HG03342 (cell line): ENCODE results near the gene SEC14L6.
"Not testable (repeated sequence)": the region's sequence is repeated elsewhere in the genome, so short reads cannot be mapped to it uniquely, and the experiment has no call there.

Experiments used
- ATAC-seq: cut with Tn5 transposase; IDR thresholded peaks from one replicate; pipeline ENCODE4 v1.9.1; 2021; ENCODE audit warnings: mild to moderate bottlenecking, moderate library complexity; ENCODE audit not compliant: unreplicated experiment

Gene SEC14L6

GRCh38 chr22:30567277-30567676 lies 20.7 kb upstream of the SEC14L6 start:
- ATAC-seq, result not testable (repeated sequence)

- ATAC-seq, result no peak
Measured at GRCh38 chr22:30566125-30566524, 19.6 kb upstream of the SEC14L6 start.

- no peak for ATAC-seq
Measured at GRCh38 chr22:30565341-30565740, 18.8 kb upstream of the SEC14L6 start.

- no peak for ATAC-seq
Measured at GRCh38 chr22:30564761-30565119, 18.2 kb upstream of the SEC14L6 start.

- no peak for ATAC-seq
Measured at GRCh38 chr22:30564045-30564760, 17.7 kb upstream of the SEC14L6 start.

GRCh38 chr22:30562366-30562765 lies 15.8 kb upstream of the SEC14L6 start:
- ATAC-seq, result no peak

GRCh38 chr22:30561402-30562189 lies 15.1 kb upstream of the SEC14L6 start:
- no peak for ATAC-seq

GRCh38 chr22:30560643-30561202 lies 14.2 kb upstream of the SEC14L6 start:
- ATAC-seq, result not testable (repeated sequence)

- ATAC-seq, result no peak
Measured at GRCh38 chr22:30559889-30560288, 13.3 kb upstream of the SEC14L6 start.

GRCh38 chr22:30557243-30557642 lies 10.7 kb upstream of the SEC14L6 start:
- ATAC-seq, result no peak

GRCh38 chr22:30556388-30556787 lies 9.8 kb upstream of the SEC14L6 start:
- ATAC-seq, result no peak

GRCh38 chr22:30555282-30556210 lies 9.0 kb upstream of the SEC14L6 start:
- ATAC-seq, result no peak

- ATAC-seq, result no peak
Measured at GRCh38 chr22:30553971-30554370, 7.4 kb upstream of the SEC14L6 start.

- no peak for ATAC-seq
Measured at GRCh38 chr22:30552719-30553118, 6.2 kb upstream of the SEC14L6 start.

GRCh38 chr22:30551813-30552212 lies 5.3 kb upstream of the SEC14L6 start:
- not testable (repeated sequence) for ATAC-seq

- ATAC-seq, result no peak
Measured at GRCh38 chr22:30547188-30547587, 647 bp upstream of the SEC14L6 start.

- ATAC-seq, result no peak
Measured at GRCh38 chr22:30542811-30543188, 3.7 kb downstream of the SEC14L6 start.

- no peak for ATAC-seq
Measured at GRCh38 chr22:30541961-30542810, 4.4 kb downstream of the SEC14L6 start.

GRCh38 chr22:30541511-30541910 lies 5.0 kb downstream of the SEC14L6 start:
- ATAC-seq, result not testable (repeated sequence)

GRCh38 chr22:30539368-30539767 lies 7.2 kb downstream of the SEC14L6 start:
- no peak for ATAC-seq
